GM12878 (cell line): Measurements from ENCODE around the gene MRPL20.

ENCODE experiments used
- CREB1 ChIP-seq: IDR thresholded peaks from 2 replicates; pipeline ENCODE4 v1.6.1; 2012; ENCODE audit warnings: low read depth, mild to moderate bottlenecking, inconsistent platforms
- CTCF ChIP-seq, 3 experiments: IDR thresholded peaks in 2 of 3; conservative IDR thresholded peaks in 1 of 3; 2 replicates each; pipeline ENCODE4 v1.5.1; 2011; ENCODE audit warnings: low read depth in 3 of 3, low read length in 3 of 3, mild to moderate bottlenecking in 3 of 3, control low read depth in 2 of 3, moderate library complexity in 2 of 3, inconsistent platforms in 1 of 3, mixed read lengths in 1 of 3; ENCODE audit not compliant: control insufficient read depth in 2 of 3, insufficient read depth in 1 of 3; ENCODE audit errors: extremely low read depth in 1 of 3
- CUX1 ChIP-seq: IDR thresholded peaks from 2 replicates; pipeline ENCODE4 v1.6.1; 2012; ENCODE audit warnings: improper control_type of control experiment, low read depth, low read length; ENCODE audit not compliant: insufficient replicate concordance
- IKZF2 ChIP-seq, 2 experiments: fragments of 450-650 bp; IDR thresholded peaks; 2 replicates each; pipeline ENCODE4 v1.6.1; 2017; ENCODE audit warnings: mild to moderate bottlenecking in 2 of 2, moderate library complexity in 2 of 2
- POLR2A ChIP-seq: IDR thresholded peaks from 2 replicates; pipeline ENCODE4 v1.6.1; 2011; ENCODE audit warnings: low read depth, mild to moderate bottlenecking, low read length
- POLR2AphosphoS5 ChIP-seq: IDR thresholded peaks from 2 replicates; pipeline ENCODE4 v1.6.1; 2011; ENCODE audit warnings: mild to moderate bottlenecking, low read length, inconsistent platforms
- TAF1 ChIP-seq: IDR thresholded peaks from 2 replicates; pipeline ENCODE4 v1.6.1; 2011; ENCODE audit warnings: mild to moderate bottlenecking, low read depth, low read length, borderline replicate concordance
- TF ChIP-seq, protein P1 (sequence below): IDR thresholded peaks from 2 replicates; pipeline ENCODE4 v1.6.1; 2012; ENCODE audit warnings: mild to moderate bottlenecking, low read depth, low read length
- TF ChIP-seq, protein P2 (sequence below): IDR thresholded peaks from 2 replicates; pipeline ENCODE4 v1.6.1; 2011; ENCODE audit warnings: low read depth, low read length, improper control_type of control experiment, borderline replicate concordance

DNA sequence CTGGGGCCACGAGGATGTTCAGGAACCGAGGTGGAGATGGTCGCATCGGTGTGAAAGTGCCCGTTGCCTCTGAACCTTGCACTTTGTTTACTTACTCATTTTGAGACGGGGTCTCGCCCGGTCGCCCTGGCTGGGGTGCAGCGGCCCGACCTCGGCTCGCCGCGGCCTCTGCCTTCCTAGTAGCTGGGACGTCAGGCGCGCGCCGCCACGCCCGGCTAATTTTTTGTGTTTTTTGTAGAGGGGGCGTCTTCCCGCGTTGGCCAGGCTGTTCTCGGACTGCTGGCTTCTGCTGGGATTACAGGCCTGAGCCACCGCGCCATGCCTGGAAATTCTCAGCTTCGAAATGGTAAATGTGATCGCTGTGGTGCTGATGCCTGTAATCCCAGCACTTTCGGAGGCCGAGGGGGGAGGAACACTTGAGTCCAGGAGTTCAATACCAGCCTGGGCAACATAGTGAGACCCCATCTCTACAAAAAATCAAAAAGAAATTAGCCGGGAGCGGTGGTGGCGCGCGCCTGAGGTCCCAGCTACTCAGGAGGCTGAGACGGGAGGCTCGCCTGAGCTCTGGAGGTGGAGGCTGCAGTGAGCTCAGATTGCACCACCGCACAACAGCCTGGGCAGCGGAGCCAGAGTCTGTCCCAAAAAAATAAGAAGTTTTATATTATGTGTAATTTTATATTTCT, 684 bp upstream of the MRPL20 start:
- TF ChIP-seq CUX1 (no peak), IKZF2 (IDR thresholded peaks at IDR 0.05) (no peak; a peak in 1 of 4 replicates), POLR2AphosphoS5 (no peak), CREB1 (no peak), TAF1 (no peak), POLR2A (no peak), CTCF (IDR thresholded peaks at IDR 0.05 in 2 of 3, conservative IDR thresholded peaks at IDR 0.05 in 1 of 3; ENCODE audit: control insufficient read depth in 2 of 3, extremely low read depth in 1 of 3, insufficient read depth in 1 of 3, low read depth in 3 of 3, low read length in 3 of 3) (0 out of 6 replicates have a peak, but pooled peaks of 1 of the 3 experiments have one; percentile 16)
- TF ChIP-seq, protein P1, sequence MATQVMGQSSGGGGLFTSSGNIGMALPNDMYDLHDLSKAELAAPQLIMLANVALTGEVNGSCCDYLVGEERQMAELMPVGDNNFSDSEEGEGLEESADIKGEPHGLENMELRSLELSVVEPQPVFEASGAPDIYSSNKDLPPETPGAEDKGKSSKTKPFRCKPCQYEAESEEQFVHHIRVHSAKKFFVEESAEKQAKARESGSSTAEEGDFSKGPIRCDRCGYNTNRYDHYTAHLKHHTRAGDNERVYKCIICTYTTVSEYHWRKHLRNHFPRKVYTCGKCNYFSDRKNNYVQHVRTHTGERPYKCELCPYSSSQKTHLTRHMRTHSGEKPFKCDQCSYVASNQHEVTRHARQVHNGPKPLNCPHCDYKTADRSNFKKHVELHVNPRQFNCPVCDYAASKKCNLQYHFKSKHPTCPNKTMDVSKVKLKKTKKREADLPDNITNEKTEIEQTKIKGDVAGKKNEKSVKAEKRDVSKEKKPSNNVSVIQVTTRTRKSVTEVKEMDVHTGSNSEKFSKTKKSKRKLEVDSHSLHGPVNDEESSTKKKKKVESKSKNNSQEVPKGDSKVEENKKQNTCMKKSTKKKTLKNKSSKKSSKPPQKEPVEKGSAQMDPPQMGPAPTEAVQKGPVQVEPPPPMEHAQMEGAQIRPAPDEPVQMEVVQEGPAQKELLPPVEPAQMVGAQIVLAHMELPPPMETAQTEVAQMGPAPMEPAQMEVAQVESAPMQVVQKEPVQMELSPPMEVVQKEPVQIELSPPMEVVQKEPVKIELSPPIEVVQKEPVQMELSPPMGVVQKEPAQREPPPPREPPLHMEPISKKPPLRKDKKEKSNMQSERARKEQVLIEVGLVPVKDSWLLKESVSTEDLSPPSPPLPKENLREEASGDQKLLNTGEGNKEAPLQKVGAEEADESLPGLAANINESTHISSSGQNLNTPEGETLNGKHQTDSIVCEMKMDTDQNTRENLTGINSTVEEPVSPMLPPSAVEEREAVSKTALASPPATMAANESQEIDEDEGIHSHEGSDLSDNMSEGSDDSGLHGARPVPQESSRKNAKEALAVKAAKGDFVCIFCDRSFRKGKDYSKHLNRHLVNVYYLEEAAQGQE: no peak
- TF ChIP-seq, protein P2, sequence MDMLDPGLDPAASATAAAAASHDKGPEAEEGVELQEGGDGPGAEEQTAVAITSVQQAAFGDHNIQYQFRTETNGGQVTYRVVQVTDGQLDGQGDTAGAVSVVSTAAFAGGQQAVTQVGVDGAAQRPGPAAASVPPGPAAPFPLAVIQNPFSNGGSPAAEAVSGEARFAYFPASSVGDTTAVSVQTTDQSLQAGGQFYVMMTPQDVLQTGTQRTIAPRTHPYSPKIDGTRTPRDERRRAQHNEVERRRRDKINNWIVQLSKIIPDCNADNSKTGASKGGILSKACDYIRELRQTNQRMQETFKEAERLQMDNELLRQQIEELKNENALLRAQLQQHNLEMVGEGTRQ: no peak
